Mononuclear cell (primary cell): ENCODE data around the gene SLC4A3. TPM values are rescaled to one million over a fixed set of nuclear protein-coding genes. Genes with fewer than 3 reads are reported as not detected.

Experiments
- H3K27me3 ChIP-seq: 2 replicates; pipeline ENCODE4 v1.6.0; 2011; ENCODE audit warnings: low read length, control low read depth; ENCODE audit not compliant: insufficient read depth
- H3K4me1 ChIP-seq: 2 replicates; pipeline ENCODE4 v1.5.1; 2011; ENCODE audit warnings: mild to moderate bottlenecking, low read length, control low read depth; ENCODE audit not compliant: insufficient read depth
- H3K4me3 ChIP-seq: 2 replicates; pipeline ENCODE4 v1.5.1; 2011; ENCODE audit warnings: mild to moderate bottlenecking, low read length, moderate library complexity
- H3K9me3 ChIP-seq: 2 replicates; pipeline ENCODE4 v1.5.1; 2011; ENCODE audit warnings: low read depth, mild to moderate bottlenecking, control low read depth, low read length
- total RNA-seq: library from RNA; depleted of rRNA; stranded (reverse); fragments of >200 nt; gene quantifications from one replicate; pipeline ENCODE4 v1.2.3, GENCODE V29; 2012

The SLC4A3 gene, protein sequence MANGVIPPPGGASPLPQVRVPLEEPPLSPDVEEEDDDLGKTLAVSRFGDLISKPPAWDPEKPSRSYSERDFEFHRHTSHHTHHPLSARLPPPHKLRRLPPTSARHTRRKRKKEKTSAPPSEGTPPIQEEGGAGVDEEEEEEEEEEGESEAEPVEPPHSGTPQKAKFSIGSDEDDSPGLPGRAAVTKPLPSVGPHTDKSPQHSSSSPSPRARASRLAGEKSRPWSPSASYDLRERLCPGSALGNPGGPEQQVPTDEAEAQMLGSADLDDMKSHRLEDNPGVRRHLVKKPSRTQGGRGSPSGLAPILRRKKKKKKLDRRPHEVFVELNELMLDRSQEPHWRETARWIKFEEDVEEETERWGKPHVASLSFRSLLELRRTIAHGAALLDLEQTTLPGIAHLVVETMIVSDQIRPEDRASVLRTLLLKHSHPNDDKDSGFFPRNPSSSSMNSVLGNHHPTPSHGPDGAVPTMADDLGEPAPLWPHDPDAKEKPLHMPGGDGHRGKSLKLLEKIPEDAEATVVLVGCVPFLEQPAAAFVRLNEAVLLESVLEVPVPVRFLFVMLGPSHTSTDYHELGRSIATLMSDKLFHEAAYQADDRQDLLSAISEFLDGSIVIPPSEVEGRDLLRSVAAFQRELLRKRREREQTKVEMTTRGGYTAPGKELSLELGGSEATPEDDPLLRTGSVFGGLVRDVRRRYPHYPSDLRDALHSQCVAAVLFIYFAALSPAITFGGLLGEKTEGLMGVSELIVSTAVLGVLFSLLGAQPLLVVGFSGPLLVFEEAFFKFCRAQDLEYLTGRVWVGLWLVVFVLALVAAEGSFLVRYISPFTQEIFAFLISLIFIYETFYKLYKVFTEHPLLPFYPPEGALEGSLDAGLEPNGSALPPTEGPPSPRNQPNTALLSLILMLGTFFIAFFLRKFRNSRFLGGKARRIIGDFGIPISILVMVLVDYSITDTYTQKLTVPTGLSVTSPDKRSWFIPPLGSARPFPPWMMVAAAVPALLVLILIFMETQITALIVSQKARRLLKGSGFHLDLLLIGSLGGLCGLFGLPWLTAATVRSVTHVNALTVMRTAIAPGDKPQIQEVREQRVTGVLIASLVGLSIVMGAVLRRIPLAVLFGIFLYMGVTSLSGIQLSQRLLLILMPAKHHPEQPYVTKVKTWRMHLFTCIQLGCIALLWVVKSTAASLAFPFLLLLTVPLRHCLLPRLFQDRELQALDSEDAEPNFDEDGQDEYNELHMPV
- total RNA-seq, result 0.10 TPM

DNA sequence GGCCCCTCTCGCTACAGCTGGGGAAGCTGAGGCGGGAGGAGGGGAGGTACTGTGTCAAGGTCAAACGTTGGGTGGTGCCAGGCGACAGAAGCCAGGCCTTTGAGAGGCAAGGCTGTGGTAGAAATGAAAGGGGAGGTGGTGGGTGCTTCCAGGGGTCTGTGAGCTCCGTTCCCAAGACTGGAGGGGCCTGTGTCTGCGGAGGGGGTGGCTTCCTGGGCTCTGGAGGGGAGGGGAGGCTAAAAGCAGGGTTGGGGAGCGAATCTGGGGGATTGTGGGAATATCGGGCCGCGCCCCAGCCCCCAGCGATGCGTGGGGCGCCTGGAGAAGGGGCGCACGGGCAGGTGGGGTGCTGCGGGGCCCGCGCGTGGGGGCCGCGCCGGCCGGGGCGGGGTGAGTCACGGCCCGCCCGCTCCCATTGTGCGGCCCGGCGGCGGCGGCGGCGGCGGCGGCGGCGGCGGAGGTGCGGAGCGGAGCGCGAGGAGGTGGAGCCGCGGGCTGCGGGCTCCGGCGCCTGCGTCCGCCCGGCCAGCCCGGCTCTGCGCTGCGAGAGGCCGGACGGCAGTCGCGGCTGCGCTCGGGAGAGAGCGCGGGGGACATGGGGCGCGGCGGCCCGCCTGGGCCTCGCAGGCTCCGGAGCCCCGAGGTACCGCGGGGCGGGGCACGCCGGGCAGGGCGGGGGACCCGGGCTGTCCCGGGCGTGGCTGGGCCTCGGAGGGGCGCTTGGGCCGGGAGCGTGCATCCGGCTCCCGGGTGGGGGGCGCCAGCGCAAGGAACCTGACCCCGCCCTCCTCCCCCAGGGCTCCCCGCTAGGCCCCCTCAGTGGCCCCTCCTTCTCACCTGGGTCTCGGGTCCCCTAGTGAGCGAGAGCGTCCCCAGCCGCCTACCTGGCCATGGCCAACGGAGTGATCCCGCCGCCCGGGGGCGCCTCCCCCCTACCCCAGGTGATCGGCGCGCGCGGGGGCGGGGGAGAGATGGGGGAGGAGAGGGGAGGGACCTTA is at the start of gene SLC4A3:
TSS of gene SLC4A3 (plus strand) at position 528 of the 998 bp plus-strand sequence. CDS start at position 891, 363 bp downstream.
- peaks cover 5% of the 10 kb centered on the region for H3K4me1 ChIP-seq
- H3K4me3 ChIP-seq, result no peak within 1 kb of the TSS
- no peaks in the 10 kb centered on the region for H3K9me3 ChIP-seq
- peaks cover 23% of the 10 kb centered on the region for H3K27me3 ChIP-seq

DNA sequence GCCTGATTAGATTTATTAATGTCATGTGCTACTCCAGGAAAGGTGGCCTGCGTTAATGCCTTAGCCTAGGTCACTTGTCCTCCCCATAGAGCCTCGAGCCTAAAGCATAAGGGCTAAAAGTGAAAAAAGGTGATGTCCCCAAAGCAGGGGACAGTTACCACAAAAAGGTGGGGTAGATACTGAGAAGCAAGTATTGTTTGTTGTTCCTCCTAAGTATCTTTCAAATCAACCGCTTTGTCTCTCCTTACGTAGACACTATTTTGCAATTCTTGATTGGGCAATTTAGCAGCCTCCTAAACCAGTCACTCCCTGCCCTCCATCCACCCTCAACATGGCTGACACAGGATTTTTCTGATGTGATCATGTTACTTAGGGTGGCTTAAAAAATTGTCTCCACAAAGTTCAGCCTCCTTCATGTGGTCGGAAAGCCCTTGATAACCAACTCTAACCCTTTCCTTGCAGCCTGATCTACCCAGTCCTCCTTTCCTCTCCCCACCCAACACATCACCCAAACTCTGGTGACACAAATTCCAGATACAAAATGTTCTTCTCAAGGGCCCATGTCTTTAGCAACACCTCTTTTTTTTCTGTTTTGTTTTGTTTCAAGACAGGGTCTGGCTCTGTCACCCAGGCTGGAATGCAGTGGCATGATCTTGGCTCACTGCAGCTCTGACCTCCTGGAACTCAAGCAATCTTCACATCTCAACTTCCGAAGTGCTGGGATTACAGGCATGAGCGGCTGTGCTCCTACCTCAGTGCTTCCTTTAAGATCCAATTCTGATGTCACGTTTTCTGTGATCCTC is 48.4 kb upstream of the SLC4A3 start:
- Histone ChIP-seq H3K27me3 (no peaks in the 10 kb centered on the region), H3K9me3 (no peaks in the 10 kb centered on the region), H3K4me1 (peaks cover 9% of the 10 kb centered on the region), H3K4me3 (no peak overlapping the region)

DNA sequence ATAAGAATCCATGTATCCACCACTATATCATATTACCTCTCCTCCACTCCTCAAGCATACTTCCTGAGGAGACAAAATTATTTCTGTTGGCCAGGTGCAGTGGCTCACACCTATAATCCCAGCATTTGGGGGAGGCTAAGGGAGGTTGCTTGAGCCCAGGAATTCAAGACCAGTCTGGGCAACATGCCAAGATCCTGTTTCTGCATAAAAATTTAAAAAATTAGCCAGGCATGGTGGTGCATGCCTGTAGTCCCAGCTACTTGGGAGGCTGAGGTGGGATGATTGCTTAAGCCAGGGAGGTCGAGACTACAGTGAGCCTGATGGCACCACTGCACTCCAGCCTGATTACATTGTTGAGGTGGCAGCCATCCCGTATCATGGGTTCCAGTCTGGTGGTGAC is 46.1 kb upstream of the SLC4A3 start:
- H3K9me3 ChIP-seq, result no peaks in the 10 kb centered on the region
- H3K27me3 ChIP-seq, result no peaks in the 10 kb centered on the region
- peaks cover 9% of the 10 kb centered on the region for H3K4me1 ChIP-seq
- no peak overlapping the region for H3K4me3 ChIP-seq

DNA sequence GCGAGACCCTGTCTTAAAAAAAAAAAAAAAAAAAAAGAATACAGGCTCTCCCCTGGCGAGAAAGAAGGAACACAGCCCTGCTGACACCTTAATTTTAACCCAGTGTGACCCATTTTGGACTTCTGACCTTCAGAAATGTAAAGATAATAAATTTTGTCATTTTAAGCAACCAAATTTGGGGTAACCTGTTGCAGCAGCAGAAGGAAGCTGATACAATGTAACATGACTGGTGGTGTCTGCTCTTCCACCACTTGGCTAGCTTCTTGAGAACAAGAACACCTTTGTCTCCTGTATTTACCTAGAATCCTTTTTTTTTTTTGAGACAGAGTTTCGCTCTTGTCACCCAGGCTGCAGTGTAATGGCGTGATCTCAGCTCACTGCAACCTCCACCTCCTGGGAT is 36.3 kb upstream of the SLC4A3 start:
- no peaks in the 10 kb centered on the region for H3K27me3 ChIP-seq
- H3K4me3 ChIP-seq, result no peak overlapping the region
- H3K9me3 ChIP-seq, result no peaks in the 10 kb centered on the region
- H3K4me1 ChIP-seq, result no peaks in the 10 kb centered on the region

DNA sequence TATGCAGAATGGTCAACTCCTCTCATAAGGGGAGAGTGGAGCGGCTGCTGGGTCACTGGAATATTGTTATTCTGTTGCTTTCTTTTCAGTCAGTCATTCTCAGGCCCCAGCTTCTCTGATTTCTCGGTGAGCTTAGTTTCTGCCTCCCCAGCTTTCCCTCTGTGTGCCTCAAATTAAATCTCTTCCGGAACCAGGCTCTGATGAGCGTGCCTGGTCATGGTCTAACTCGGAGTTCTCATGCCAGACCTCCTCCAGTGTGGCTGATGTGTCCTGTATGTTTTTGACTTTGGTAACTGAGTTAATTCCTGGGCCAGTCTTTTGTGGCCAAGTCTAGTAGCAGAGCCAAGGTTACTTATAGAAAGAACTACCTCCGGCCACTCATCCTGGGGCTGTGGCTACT is 34.7 kb upstream of the SLC4A3 start:
- Histone ChIP-seq H3K27me3 (no peaks in the 10 kb centered on the region), H3K9me3 (no peaks in the 10 kb centered on the region), H3K4me3 (no peak overlapping the region)

GRCh38 chr2:219593154-219593553 is 34.3 kb upstream of the SLC4A3 start:
- no peaks in the 10 kb centered on the region for H3K9me3 ChIP-seq
- H3K27me3 ChIP-seq, result no peaks in the 10 kb centered on the region
- H3K4me1 ChIP-seq, result peaks cover 11% of the 10 kb centered on the region
- H3K4me3 ChIP-seq, result no peak overlapping the region

More for the DNA sequence above, 34.7 kb upstream of the SLC4A3 start:
- H3K4me1 ChIP-seq, result peaks cover 8% of the 10 kb centered on the region

- Histone ChIP-seq H3K4me1 (peaks cover 17% of the 10 kb centered on the region), H3K27me3 (no peaks in the 10 kb centered on the region), H3K9me3 (no peaks in the 10 kb centered on the region), H3K4me3 (no peak overlapping the region)
Observed at GRCh38 chr2:219595256-219595655, 32.2 kb upstream of the SLC4A3 start.

GRCh38 chr2:219596954-219597551 is 30.4 kb upstream of the SLC4A3 start:
- peak overlapping the region; percentile 88 for H3K4me3 ChIP-seq
- peaks cover 17% of the 10 kb centered on the region for H3K4me1 ChIP-seq
- no peaks in the 10 kb centered on the region for H3K27me3 ChIP-seq

DNA sequence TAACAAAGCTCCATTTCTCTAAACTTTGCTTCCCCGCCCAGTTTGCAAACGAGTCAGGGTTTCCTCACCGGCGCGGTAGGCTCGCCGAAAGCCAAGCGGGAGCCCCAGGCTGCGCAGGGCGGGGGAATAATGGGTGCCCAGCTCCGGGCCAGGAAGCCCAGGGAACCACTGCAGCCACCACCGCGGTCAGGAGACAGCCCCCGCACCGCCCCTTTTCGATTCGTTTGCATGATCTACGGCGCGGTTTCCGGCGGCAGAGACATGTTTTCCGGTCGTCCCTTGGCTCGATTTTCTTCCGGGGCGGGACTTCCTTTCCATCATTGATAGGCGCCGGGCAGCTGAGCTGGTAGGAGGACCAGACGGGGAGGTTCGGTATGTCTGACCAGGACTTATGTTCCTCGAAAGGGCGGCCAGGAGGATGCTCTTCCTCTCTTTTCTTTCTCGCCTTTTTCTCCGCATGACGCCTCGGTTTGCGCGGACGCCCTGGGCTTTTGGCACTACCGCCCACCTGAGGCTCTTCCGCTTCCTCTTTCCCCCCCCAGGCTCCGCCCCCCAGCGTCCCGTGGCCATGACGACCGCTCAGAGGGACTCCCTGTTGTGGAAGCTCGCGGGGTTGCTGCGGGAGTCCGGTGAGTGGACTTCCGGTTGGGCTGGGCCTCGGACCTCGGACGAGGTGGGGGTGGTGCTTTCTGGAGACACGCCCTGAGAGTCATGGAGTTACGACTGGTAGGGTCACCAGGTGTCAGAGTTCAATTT is 29.7 kb upstream of the SLC4A3 start, which contains the start of gene STK11IP:
TSS of gene STK11IP (plus strand) at position 306 of the 756 bp plus-strand sequence. CDS start at position 569, 263 bp downstream.
- Histone ChIP-seq H3K4me3 (peak within 1 kb of the TSS; percentile 88), H3K9me3 (no peaks in the 10 kb centered on the region), H3K4me1 (peaks cover 17% of the 10 kb centered on the region), H3K27me3 (no peaks in the 10 kb centered on the region)

More at GRCh38 chr2:219596954-219597551, 30.4 kb upstream of the SLC4A3 start:
- H3K9me3 ChIP-seq, result no peaks in the 10 kb centered on the region

- Histone ChIP-seq H3K4me1 (peaks cover 21% of the 10 kb centered on the region), H3K4me3 (peak overlapping the region; percentile 88), H3K27me3 (no peaks in the 10 kb centered on the region), H3K9me3 (no peaks in the 10 kb centered on the region)
Observed at GRCh38 chr2:219598308-219599078, 28.9 kb upstream of the SLC4A3 start.

- Histone ChIP-seq H3K27me3 (no peaks in the 10 kb centered on the region), H3K4me1 (peaks cover 14% of the 10 kb centered on the region), H3K4me3 (no peak overlapping the region), H3K9me3 (no peaks in the 10 kb centered on the region)
Observed at GRCh38 chr2:219603771-219604170, 23.7 kb upstream of the SLC4A3 start.

DNA sequence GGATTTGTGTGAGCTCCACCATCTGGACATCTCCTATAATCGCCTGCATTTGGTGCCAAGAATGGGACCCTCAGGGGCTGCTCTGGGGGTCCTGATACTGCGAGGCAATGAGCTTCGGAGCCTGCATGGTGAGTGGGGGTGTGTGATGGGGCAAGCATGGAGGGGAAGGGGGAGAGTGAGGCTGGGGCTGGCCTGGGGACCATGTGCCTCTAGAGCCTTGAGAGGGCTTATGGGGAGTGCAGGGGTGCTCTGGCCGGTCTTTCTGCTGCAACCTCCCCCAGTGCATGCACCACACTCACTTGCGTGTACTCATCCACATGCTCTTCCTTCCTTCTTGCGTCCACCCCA is 21.8 kb upstream of the SLC4A3 start:
- no peaks in the 10 kb centered on the region for H3K9me3 ChIP-seq
- H3K27me3 ChIP-seq, result no peaks in the 10 kb centered on the region
- peaks cover 14% of the 10 kb centered on the region for H3K4me1 ChIP-seq
- no peak overlapping the region for H3K4me3 ChIP-seq
